Activated T-cell treated with anti-CD3 and anti-CD28 coated beads, Interleukin-2, amount 50 U/mL, for 4 hours (primary cell): ENCODE results near the gene RLIM. TPM values are rescaled to one million over a fixed set of nuclear protein-coding genes. Genes with fewer than 3 reads are reported as not detected.
"Not testable (repeated sequence)": the region's sequence is repeated elsewhere in the genome, so short reads cannot be mapped to it uniquely, and the experiment has no call there.

ENCODE experiments used
- ATAC-seq, 2 donors: fragments of 200-7000 bp; cut with Tn5 transposase; one replicate each; pipeline ENCODE4 v1.10.0; 2021
- DNase-seq: peaks from one replicate; pipeline ENCODE4 v3.0.0-alpha.2; 2020
- H3K27me3 Mint-ChIP-seq: one replicate; pipeline ENCODE4 v1.8.0; 2021; ENCODE audit warnings: low read depth, mixed read lengths
- H3K36me3 Mint-ChIP-seq: one replicate; pipeline ENCODE4 v1.8.0; 2022; ENCODE audit warnings: mixed read lengths; ENCODE audit not compliant: insufficient read depth
- H3K4me1 Mint-ChIP-seq: one replicate; pipeline ENCODE4 v1.8.0; 2021; ENCODE audit warnings: low read depth, mixed read lengths
- H3K4me3 Mint-ChIP-seq: one replicate; pipeline ENCODE4 v1.8.0; 2021; ENCODE audit warnings: mild to moderate bottlenecking, moderate library complexity, mixed read lengths
- H3K9me3 Mint-ChIP-seq: one replicate; pipeline ENCODE4 v1.8.0; 2021; ENCODE audit warnings: mixed read lengths
- total RNA-seq, 3 donors: library from RNA; stranded (reverse); gene quantifications; one replicate each; pipeline ENCODE4 v1.2.1, GENCODE V29; 2021

RLIM gene, protein sequence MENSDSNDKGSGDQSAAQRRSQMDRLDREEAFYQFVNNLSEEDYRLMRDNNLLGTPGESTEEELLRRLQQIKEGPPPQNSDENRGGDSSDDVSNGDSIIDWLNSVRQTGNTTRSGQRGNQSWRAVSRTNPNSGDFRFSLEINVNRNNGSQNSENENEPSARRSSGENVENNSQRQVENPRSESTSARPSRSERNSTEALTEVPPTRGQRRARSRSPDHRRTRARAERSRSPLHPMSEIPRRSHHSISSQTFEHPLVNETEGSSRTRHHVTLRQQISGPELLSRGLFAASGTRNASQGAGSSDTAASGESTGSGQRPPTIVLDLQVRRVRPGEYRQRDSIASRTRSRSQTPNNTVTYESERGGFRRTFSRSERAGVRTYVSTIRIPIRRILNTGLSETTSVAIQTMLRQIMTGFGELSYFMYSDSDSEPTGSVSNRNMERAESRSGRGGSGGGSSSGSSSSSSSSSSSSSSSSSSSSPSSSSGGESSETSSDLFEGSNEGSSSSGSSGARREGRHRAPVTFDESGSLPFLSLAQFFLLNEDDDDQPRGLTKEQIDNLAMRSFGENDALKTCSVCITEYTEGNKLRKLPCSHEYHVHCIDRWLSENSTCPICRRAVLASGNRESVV
- total RNA-seq, result 10 to 100 TPM; 30.8 to 32.1 (median 31.9) TPM

DNA sequence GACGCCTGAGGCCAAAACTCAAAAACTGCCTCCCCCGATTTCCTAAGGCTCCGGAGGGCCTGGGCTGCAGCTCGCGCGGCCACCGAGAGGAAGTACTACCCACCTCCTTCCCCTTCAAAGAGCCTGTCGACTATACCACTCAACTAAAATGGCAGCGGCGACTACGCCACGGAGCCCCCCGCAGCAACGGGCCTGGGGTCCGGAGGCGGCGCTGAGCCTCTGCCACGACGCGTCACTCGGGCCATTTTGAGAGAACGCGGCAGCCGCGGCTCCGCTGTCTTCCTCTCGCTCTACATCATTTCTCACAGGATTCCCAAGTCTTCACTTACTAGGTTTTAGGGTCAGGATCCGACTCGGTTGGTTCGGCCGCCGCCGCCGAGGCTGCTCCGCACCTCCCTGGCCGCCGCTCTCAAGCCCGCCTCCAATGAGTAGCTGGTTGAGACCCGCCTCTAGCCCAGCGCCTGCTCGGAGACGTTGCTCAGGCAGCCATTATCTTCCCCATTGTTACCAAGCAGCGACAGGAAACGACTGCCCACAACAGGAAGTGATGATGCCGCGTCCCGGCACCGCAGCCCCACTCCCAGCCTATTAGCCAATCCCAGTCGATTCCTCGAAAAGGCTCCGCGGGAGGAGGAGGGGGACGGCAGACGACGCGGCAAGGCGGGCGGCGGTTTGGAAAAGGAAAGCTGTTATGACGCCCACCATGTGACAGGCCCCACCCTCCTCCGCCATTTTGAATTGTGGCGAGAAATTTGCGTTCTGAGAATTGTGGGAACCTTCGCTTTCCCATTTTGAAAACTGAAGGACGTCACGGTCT, at the start of gene RLIM:
RLIM (minus strand) TSS at position 532 of the 817 bp plus-strand sequence. CDS start 18,647 bp downstream, outside the sequence.
- Mint-ChIP-seq H3K9me3 (no peaks in the 10 kb centered on the region), H3K36me3 (peaks cover 1% of the 10 kb centered on the region), H3K4me1 (peaks cover 17% of the 10 kb centered on the region), H3K4me3 (peak within 1 kb of the TSS; percentile 99), H3K27me3 (no peaks in the 10 kb centered on the region)
- peak; percentile 92 to 96 for ATAC-seq
- peak; percentile 87 for DNase-seq

GRCh38 chrX:74656079-74656745, 41.8 kb upstream of the RLIM start:
- Mint-ChIP-seq H3K4me1 (peaks cover 3% of the 10 kb centered on the region), H3K4me3 (no peak overlapping the region), H3K9me3 (no peaks in the 10 kb centered on the region), H3K27me3 (peaks cover 2% of the 10 kb centered on the region), H3K36me3 (no peaks in the 10 kb centered on the region)
- no peak for ATAC-seq
- no peak for DNase-seq

DNA sequence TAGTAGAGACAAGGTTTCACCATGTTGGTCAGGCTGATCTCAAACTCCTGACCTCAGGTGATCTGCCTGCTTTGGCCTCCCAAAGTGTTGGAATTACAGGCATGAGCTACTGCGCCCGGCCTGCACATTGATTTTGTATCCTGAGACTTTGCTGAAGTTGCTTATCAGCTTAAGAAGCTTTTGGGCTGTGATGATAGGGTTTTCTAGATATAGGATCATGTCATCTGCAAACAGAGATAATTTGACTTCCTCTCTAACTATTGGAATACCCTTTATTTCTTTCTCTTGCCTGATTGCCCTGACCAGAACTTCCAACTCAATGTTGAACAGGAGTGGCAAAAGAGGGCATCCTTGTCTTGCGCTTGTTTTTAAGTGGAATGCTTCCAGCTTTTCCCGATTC, 40.5 kb upstream of the RLIM start:
- not testable (repeated sequence) for H3K4me1 Mint-ChIP-seq, H3K9me3 Mint-ChIP-seq, H3K27me3 Mint-ChIP-seq, DNase-seq, H3K4me3 Mint-ChIP-seq, ATAC-seq, H3K36me3 Mint-ChIP-seq

DNA sequence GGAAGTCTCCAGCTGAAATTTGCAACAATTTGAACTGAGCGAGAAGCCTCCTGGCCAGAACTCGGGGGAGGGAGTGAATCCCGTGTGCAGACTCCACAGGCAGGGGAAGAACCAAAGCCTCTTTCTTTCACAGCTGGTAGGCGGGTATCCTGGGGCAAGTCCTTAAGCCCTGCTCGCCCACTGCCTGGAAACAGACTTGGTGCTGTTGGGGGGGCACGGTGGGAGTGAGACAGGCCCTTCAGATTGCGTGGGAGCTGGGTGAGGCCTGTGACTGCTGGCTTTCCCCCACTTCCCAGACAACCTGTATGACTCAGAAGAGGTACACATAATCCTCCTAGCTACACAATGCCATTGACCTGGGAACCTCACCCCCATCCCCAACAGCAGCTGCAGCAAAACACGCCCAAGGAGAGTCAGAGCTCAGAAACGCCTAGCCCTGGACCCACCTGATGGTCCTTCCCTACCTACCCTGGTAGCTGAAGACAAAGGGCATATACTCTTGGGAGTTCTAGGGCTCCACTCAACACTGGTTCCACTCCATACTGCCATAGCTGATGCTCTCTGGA, 22.4 kb upstream of the RLIM start:
- ATAC-seq (no peak), DNase-seq (no peak)
- H3K4me3 Mint-ChIP-seq, result no peak overlapping the region
- H3K9me3 Mint-ChIP-seq, result no peaks in the 10 kb centered on the region
- H3K36me3 Mint-ChIP-seq, result no peaks in the 10 kb centered on the region
- H3K27me3 Mint-ChIP-seq, result peaks cover 9% of the 10 kb centered on the region
- H3K4me1 Mint-ChIP-seq, result no peaks in the 10 kb centered on the region

- ATAC-seq (no peak), DNase-seq (no peak)
- no peaks in the 10 kb centered on the region for H3K27me3 Mint-ChIP-seq
- H3K9me3 Mint-ChIP-seq, result no peaks in the 10 kb centered on the region
- H3K4me1 Mint-ChIP-seq, result peaks cover 20% of the 10 kb centered on the region
- peak overlapping the region; percentile 99 for H3K4me3 Mint-ChIP-seq
- H3K36me3 Mint-ChIP-seq, result peaks cover 1% of the 10 kb centered on the region
Observed at GRCh38 chrX:74613370-74614092, 893 bp downstream of the RLIM start.

DNA sequence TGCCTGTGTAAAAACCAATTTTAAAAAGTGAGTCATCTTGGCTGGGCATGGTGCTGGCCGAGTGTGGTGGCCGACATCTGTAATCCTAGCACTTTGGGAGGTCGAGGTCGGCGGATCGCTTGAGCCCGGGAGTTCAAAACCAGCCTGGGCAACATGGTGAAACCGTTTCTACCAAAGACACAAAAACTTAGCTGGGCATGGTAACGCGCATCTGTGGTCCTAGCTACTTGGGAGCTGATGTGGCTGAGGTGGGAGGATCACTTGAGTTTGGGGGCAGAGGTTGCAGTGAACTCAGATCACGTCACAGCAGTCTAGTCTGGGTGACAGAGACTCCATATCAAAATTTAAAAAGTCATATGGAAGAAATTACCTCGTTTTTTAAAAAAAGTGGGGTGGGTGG, 7.6 kb downstream of the RLIM start:
- H3K4me1 Mint-ChIP-seq, result peaks cover 43% of the 10 kb centered on the region

DNA sequence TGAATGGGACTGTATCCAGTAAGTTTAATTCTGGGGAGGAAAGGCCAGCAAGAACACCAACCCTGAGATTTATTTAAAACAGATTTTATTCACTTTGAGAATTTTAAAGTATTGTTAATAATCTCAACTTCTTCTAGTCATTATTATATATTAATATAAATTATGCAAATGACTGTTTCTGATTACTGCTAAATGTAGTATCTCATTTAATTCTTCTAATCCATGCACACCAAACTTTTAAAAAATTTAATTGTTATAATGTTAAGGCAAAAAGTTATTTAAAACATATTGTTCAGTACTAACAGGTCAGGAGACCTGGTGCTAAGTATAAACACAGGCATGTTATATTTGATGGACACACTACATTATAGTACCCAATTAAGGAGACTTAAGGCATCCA, 8.1 kb downstream of the RLIM start:
- DNase-seq (no peak), ATAC-seq (no peak)
- H3K27me3 Mint-ChIP-seq, result no peaks in the 10 kb centered on the region
- H3K9me3 Mint-ChIP-seq, result no peaks in the 10 kb centered on the region
- no peak overlapping the region for H3K4me3 Mint-ChIP-seq
- peaks cover 45% of the 10 kb centered on the region for H3K4me1 Mint-ChIP-seq
- H3K36me3 Mint-ChIP-seq, result peaks cover 9% of the 10 kb centered on the region

More for the DNA sequence above, 7.6 kb downstream of the RLIM start:
- H3K27me3 Mint-ChIP-seq, result no peaks in the 10 kb centered on the region
- peaks cover 9% of the 10 kb centered on the region for H3K36me3 Mint-ChIP-seq
- ATAC-seq (no peak), DNase-seq (no peak)
- no peaks in the 10 kb centered on the region for H3K9me3 Mint-ChIP-seq
- no peak overlapping the region for H3K4me3 Mint-ChIP-seq

DNA sequence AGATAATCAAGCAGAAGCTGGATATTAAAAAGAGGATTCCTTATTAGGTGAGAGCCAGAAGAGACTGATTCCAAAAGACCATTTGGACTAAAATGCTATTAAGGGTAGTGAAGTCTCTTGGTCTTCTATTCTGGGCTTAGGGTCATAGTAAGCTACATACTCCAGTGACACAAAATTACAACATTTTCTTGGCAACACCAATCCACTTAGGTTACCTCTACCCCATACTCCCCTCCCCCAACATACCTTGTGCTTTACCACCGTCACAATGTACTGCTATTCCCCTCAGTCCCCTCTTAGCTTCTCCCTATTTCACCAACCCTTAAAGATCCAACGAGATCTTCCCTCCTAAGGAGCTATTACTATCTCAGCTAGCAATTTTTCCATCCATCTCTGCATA, 11.4 kb downstream of the RLIM start:
- DNase-seq (no peak), ATAC-seq (no peak)
- Mint-ChIP-seq H3K4me3 (no peak overlapping the region), H3K27me3 (no peaks in the 10 kb centered on the region), H3K36me3 (peaks cover 16% of the 10 kb centered on the region), H3K9me3 (no peaks in the 10 kb centered on the region), H3K4me1 (peaks cover 49% of the 10 kb centered on the region)

DNA sequence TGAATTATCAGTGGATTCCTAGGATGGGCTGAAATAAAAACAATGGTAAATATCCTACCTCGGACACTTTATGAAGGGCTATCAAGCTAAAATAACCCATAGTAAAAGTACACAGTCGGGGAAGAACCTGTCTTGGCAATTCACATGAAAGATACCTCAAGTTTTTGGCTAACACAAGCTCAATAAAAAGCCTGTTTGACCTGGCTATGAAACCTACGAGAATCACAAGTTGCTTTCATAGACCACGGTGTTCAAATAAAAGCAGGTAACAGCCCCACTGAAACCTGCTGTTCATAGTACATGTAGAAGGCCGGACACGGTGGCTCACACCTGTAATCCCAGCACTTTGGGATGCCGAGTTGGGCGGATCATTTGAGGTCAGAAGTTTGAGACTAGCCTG, 12.3 kb downstream of the RLIM start:
- ATAC-seq (no peak), DNase-seq (no peak)
- no peak overlapping the region for H3K4me3 Mint-ChIP-seq
- H3K4me1 Mint-ChIP-seq, result peaks cover 49% of the 10 kb centered on the region
- no peaks in the 10 kb centered on the region for H3K27me3 Mint-ChIP-seq
- H3K9me3 Mint-ChIP-seq, result no peaks in the 10 kb centered on the region
- H3K36me3 Mint-ChIP-seq, result peaks cover 16% of the 10 kb centered on the region

GRCh38 chrX:74593593-74593992, 20.8 kb downstream of the RLIM start:
- no peak for DNase-seq
- Mint-ChIP-seq H3K27me3 (no peaks in the 10 kb centered on the region), H3K9me3 (no peaks in the 10 kb centered on the region), H3K36me3 (peaks cover 13% of the 10 kb centered on the region), H3K4me3 (no peak overlapping the region), H3K4me1 (no peaks in the 10 kb centered on the region)
- ATAC-seq, result no peak

DNA sequence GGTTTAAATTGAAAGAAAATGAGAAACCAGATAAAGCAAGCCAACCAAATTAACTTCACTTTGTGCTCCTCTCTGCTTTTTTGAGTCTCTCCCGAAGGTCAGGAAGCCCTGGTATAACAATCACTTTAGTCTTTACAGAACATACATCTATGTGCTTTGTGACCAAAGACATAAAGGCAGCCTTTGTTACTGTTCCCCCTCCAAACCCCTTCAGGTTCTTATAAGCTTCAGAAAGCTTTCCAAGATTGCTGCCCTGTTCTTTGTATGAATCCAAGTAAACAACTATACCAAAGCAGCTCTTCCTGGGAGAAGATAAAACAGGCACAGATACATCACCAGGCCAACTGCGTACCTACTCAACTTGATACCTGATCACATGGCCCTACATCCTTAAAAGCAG, 28.7 kb downstream of the RLIM start:
- Mint-ChIP-seq H3K4me1 (no peaks in the 10 kb centered on the region), H3K36me3 (peaks cover 6% of the 10 kb centered on the region), H3K27me3 (no peaks in the 10 kb centered on the region), H3K9me3 (no peaks in the 10 kb centered on the region), H3K4me3 (no peak overlapping the region)
- ATAC-seq (no peak), DNase-seq (no peak)

- H3K4me1 Mint-ChIP-seq, result peaks cover 8% of the 10 kb centered on the region
- no peak overlapping the region for H3K4me3 Mint-ChIP-seq
- no peaks in the 10 kb centered on the region for H3K27me3 Mint-ChIP-seq
- H3K9me3 Mint-ChIP-seq, result no peaks in the 10 kb centered on the region
- ATAC-seq, result no peak
- no peak for DNase-seq
- H3K36me3 Mint-ChIP-seq, result peaks cover 5% of the 10 kb centered on the region
Observed at GRCh38 chrX:74579597-74580198, 34.7 kb downstream of the RLIM start.

- Mint-ChIP-seq H3K9me3 (no peaks in the 10 kb centered on the region), H3K27me3 (no peaks in the 10 kb centered on the region), H3K4me3 (no peak overlapping the region), H3K36me3 (peaks cover 5% of the 10 kb centered on the region), H3K4me1 (peaks cover 8% of the 10 kb centered on the region)
- DNase-seq, result no peak
- ATAC-seq, result peak; percentile 85 to 91
Observed at GRCh38 chrX:74578137-74578536, 36.3 kb downstream of the RLIM start.
